GM21529 (cell line): ENCODE data around the gene DPRX.

Experiments
- ATAC-seq: cut with Tn5 transposase; IDR thresholded peaks from one replicate; pipeline ENCODE4 v1.9.1; 2021; ENCODE audit not compliant: unreplicated experiment

Gene DPRX

GRCh38 chr19:53631949-53632407 lies at the start of gene DPRX:
Gene DPRX (plus strand): TSS chr19:53631999. CDS start chr19:53632107, 108 bp downstream.
- ATAC-seq, result no peak

GRCh38 chr19:53583181-53583580 lies 48.6 kb upstream of the DPRX start:
- no peak for ATAC-seq

- no peak for ATAC-seq
Measured at GRCh38 chr19:53586277-53586691, 45.5 kb upstream of the DPRX start.

GRCh38 chr19:53594811-53595509 lies 36.8 kb upstream of the DPRX start:
- no peak for ATAC-seq

GRCh38 chr19:53595510-53595867 lies 36.3 kb upstream of the DPRX start:
- no peak for ATAC-seq

GRCh38 chr19:53596056-53596455 lies 35.7 kb upstream of the DPRX start:
- ATAC-seq, result no peak

- ATAC-seq, result no peak
Measured at GRCh38 chr19:53597023-53597422, 34.8 kb upstream of the DPRX start.

GRCh38 chr19:53598361-53598760 lies 33.4 kb upstream of the DPRX start:
- ATAC-seq, result no peak

GRCh38 chr19:53600217-53600616 lies 31.6 kb upstream of the DPRX start:
- no peak for ATAC-seq

GRCh38 chr19:53606031-53606430 lies 25.8 kb upstream of the DPRX start:
- no peak for ATAC-seq

GRCh38 chr19:53608381-53608780 lies 23.4 kb upstream of the DPRX start:
- no peak for ATAC-seq

GRCh38 chr19:53612762-53613526 lies 18.9 kb upstream of the DPRX start:
- no peak for ATAC-seq

GRCh38 chr19:53621885-53622740 lies 9.7 kb upstream of the DPRX start:
- ATAC-seq, result no peak

GRCh38 chr19:53624771-53625545 lies 6.8 kb upstream of the DPRX start:
- no peak for ATAC-seq

- ATAC-seq, result no peak
Measured at GRCh38 chr19:53626486-53626885, 5.3 kb upstream of the DPRX start.

GRCh38 chr19:53626976-53627375 lies 4.8 kb upstream of the DPRX start:
- no peak for ATAC-seq

GRCh38 chr19:53634768-53635167 lies 3.0 kb downstream of the DPRX start:
- no peak for ATAC-seq

GRCh38 chr19:53639471-53639870 lies 7.7 kb downstream of the DPRX start:
- ATAC-seq, result no peak

GRCh38 chr19:53642381-53643099 lies 10.7 kb downstream of the DPRX start:
- no peak for ATAC-seq
